Endothelial cell of umbilical vein (primary cell): ENCODE measurements around the gene NBPF4. TPM values are rescaled to one million over a fixed set of nuclear protein-coding genes. Genes with fewer than 3 reads are reported as not detected.
"Not testable (repeated sequence)": the region's sequence is repeated elsewhere in the genome, so short reads cannot be mapped to it uniquely, and the experiment has no call there.

Experiments used
- BruUV-seq: library from RNA; stranded (reverse); fragments of 400-500 nt; replicated peaks from 2 replicates; lab custom pipeline; 2021; lab: Mats Ljungman, UMichigan
- CTCF ChIA-PET: fragments of 300-600, 350-600 bp; sonication (Branson Sonifier 250); formaldehyde crosslinking; loops from one replicate; lab custom pipeline; 2021; ENCODE audit warnings: antibody characterized with exemption, inconsistent platforms; lab: Charles Lee
- POLR2A ChIA-PET: fragments of 300-600, 350-600 bp; sonication (Branson Sonifier 250); formaldehyde crosslinking; loops from one replicate; lab custom pipeline; 2021; ENCODE audit warnings: antibody characterized with exemption, inconsistent platforms; lab: Charles Lee
- DNase-seq: peaks from one replicate; pipeline ENCODE4 v3.0.0-alpha.2; 2011; ENCODE audit warnings: low read depth, low spot score
- FAIRE-seq: peaks from 2 replicates; lab custom pipeline; 2011; peaks lifted over from hg19 to GRCh38; lab: Jason Lieb, UNC
- H2AFZ ChIP-seq: 2 replicates; pipeline ENCODE4 v1.6.0; 2012; ENCODE audit warnings: low read depth, low read length, control low read depth, inconsistent platforms
- H3K27ac ChIP-seq: 2 replicates; pipeline ENCODE4 v1.5.1; 2011; ENCODE audit warnings: low read depth, mild to moderate bottlenecking, control low read depth, low read length, moderate library complexity; ENCODE audit not compliant: insufficient read depth
- H3K27me3 ChIP-seq, 2 experiments: 2 replicates each; pipeline versions ENCODE4 v1.6.0 to v1.6.1; 2011; ENCODE audit warnings: low read length in 2 of 2, mixed read lengths in 1 of 2; ENCODE audit not compliant: control insufficient read depth in 2 of 2, insufficient read depth in 2 of 2
- H3K36me3 ChIP-seq, 2 experiments: 2 replicates in 1 of 2; 3 replicates in 1 of 2; pipeline ENCODE4 v1.5.1; 2011; ENCODE audit warnings: low read length in 2 of 2, mild to moderate bottlenecking in 1 of 2, moderate library complexity in 1 of 2; ENCODE audit not compliant: control insufficient read depth in 2 of 2, insufficient read depth in 2 of 2; ENCODE audit errors: extremely low read depth in 1 of 2
- H3K4me1 ChIP-seq: 3 replicates; pipeline ENCODE4 v1.5.1; 2011; ENCODE audit warnings: mild to moderate bottlenecking, low read length; ENCODE audit not compliant: control insufficient read depth, insufficient read depth; ENCODE audit errors: extremely low read depth
- H3K4me2 ChIP-seq: 2 replicates; pipeline ENCODE4 v1.6.1; 2011; ENCODE audit warnings: low read length, control low read depth, mixed read lengths; ENCODE audit not compliant: insufficient read depth
- H3K4me3 ChIP-seq, 3 experiments: fragments of 200-600 bp in 1 of 3; sonication (generic), shearing (Covaris generic) in 1 of 3; replicated peaks in 1 of 3; 2 replicates each; pipeline ENCODE4 v1.5.1; 2011 to 2016; ENCODE audit warnings: control low read depth in 3 of 3, low read length in 3 of 3, mild to moderate bottlenecking in 2 of 3, inconsistent platforms in 1 of 3, low read depth in 1 of 3, moderate library complexity in 1 of 3; ENCODE audit not compliant: insufficient read depth in 1 of 3
- H3K79me2 ChIP-seq: 2 replicates; pipeline ENCODE4 v1.6.0; 2012; ENCODE audit warnings: low read length, inconsistent platforms; ENCODE audit not compliant: control insufficient read depth, insufficient read depth
- H3K9ac ChIP-seq: replicated peaks from 2 replicates; pipeline ENCODE3; 2011; ENCODE audit warnings: low read length, control low read depth; ENCODE audit not compliant: insufficient read depth; ENCODE audit errors: extremely low read depth
- H3K9me1 ChIP-seq: replicated peaks from 3 replicates; pipeline ENCODE4 v1.6.0; 2011; ENCODE audit warnings: mild to moderate bottlenecking, low read length; ENCODE audit not compliant: control insufficient read depth, insufficient read depth; ENCODE audit errors: extremely low read depth
- H3K9me3 ChIP-seq: replicated peaks from 2 replicates; pipeline ENCODE4 v1.5.1; 2012; ENCODE audit warnings: low read length, inconsistent platforms; ENCODE audit not compliant: control insufficient read depth, insufficient read depth
- H4K20me1 ChIP-seq: replicated peaks from 2 replicates; pipeline ENCODE3; 2011; ENCODE audit warnings: mild to moderate bottlenecking, low read length; ENCODE audit not compliant: control insufficient read depth, insufficient read depth; ENCODE audit errors: extremely low read depth
- CTCF ChIP-seq, 2 donors: IDR thresholded peaks; 1 replicate in 1 of 2; 2 replicates in 1 of 2; pipeline ENCODE4 v1.5.1; 2011; ENCODE audit warnings: low read length in 2 of 2, mild to moderate bottlenecking in 2 of 2, moderate library complexity in 2 of 2, control low read depth in 1 of 2, inconsistent platforms in 1 of 2, low read depth in 1 of 2; ENCODE audit not compliant: insufficient read depth in 1 of 2; ENCODE audit errors: extremely low read depth in 1 of 2
- EZH2 ChIP-seq: IDR thresholded peaks from 2 replicates; pipeline ENCODE4 v1.6.1; 2012; ENCODE audit warnings: borderline replicate concordance, low read depth, mild to moderate bottlenecking, moderate library complexity, low read length, inconsistent platforms; ENCODE audit not compliant: severe bottlenecking
- FOS ChIP-seq: IDR thresholded peaks from 2 replicates; pipeline ENCODE4 v1.6.1; 2011; ENCODE audit warnings: mild to moderate bottlenecking, low read length, moderate library complexity, borderline replicate concordance; ENCODE audit not compliant: insufficient read depth
- GATA2 ChIP-seq: IDR thresholded peaks from 2 replicates; pipeline ENCODE4 v1.7.0; 2011; ENCODE audit warnings: low read depth, mild to moderate bottlenecking, moderate library complexity, mixed read lengths, low read length; ENCODE audit not compliant: insufficient read length, insufficient read depth
- JUN ChIP-seq: IDR thresholded peaks from 2 replicates; pipeline ENCODE4 v1.6.1; 2011; ENCODE audit warnings: borderline replicate concordance, low read depth; ENCODE audit not compliant: insufficient read length, insufficient read depth
- MAX ChIP-seq: IDR thresholded peaks from 2 replicates; pipeline ENCODE4 v1.6.1; 2011; ENCODE audit not compliant: insufficient read depth, insufficient read length
- MYC ChIP-seq: IDR thresholded peaks from one replicate; pipeline ENCODE4 v1.6.1; 2011; ENCODE audit warnings: mild to moderate bottlenecking, low read depth, low read length
- POLR2A ChIP-seq: IDR thresholded peaks from 2 replicates; pipeline ENCODE4 v1.6.1; 2012; ENCODE audit warnings: low read depth, mild to moderate bottlenecking, control low read depth, low read length
- POLR2AphosphoS5 ChIP-seq: IDR thresholded peaks from 2 replicates; pipeline ENCODE4 v1.6.1; 2012; ENCODE audit warnings: low read depth, mild to moderate bottlenecking, control low read depth, low read length, moderate library complexity; ENCODE audit not compliant: insufficient read depth
- dilution Hi-C: fragments of 300-500 bp; cut with MboI; formaldehyde crosslinking; loops from one replicate; pipeline ENCODE4 v1.15.0; 2019; ENCODE audit warnings: low sequenced_read_pairs; ENCODE audit not compliant: extremely low pct_ligation_motif_present
- intact Hi-C: fragments of 100-400 bp; cut with micrococcal nuclease; formaldehyde crosslinking; loops from one replicate; pipeline ENCODE4 v1.10.0; 2022
- polyA plus RNA-seq, 4 experiments: library from polyadenylated mRNA; depleted of rRNA in 3 of 4; stranded (reverse) in 3 of 4; unstranded in 1 of 4; fragments of >200 nt; gene quantifications; 2 replicates each; pipeline versions ENCODE4 v1.2.1 to v1.2.3, GENCODE V29; 2011 to 2012; ENCODE audit warnings: missing spikeins in 1 of 4
- total RNA-seq: library from RNA; stranded (reverse); gene quantifications from 2 replicates; pipeline ENCODE4 v1.2.3, GENCODE V29; 2021

NBPF4 gene
- total and polyA plus RNA-seq, 2 donors (not counting 3 experiments of a cell fraction or from before 2014, with no cell fraction given): not detected

GRCh38 chr1:108208724-108209446 is 35.0 kb downstream of the NBPF4 start:
- FAIRE-seq: no peak
- no peak overlapping the region for H3K4me2 ChIP-seq
- dilution Hi-C loops (no loop called here), intact Hi-C loops (no loop called here)
- no peaks in the 10 kb centered on the region for H3K9me3 ChIP-seq
- DNase-seq: no peak
- H2AFZ ChIP-seq: no peak overlapping the region
- H3K9me1 ChIP-seq: no peaks in the 10 kb centered on the region
- no peak overlapping the region for H3K27ac ChIP-seq
- no peak for TF ChIP-seq MAX
- TF ChIP-seq FOS: no peak
- no peak for TF ChIP-seq EZH2
- no peak for TF ChIP-seq CTCF (IDR thresholded peaks at IDR 0.05; ENCODE audit: extremely low read depth in 1 of 2, insufficient read depth in 1 of 2, low read depth in 1 of 2, low read length in 2 of 2)
- no peak for TF ChIP-seq GATA2
- no peak for TF ChIP-seq POLR2A
- TF ChIP-seq JUN: no peak
- no peak for TF ChIP-seq POLR2AphosphoS5
- TF ChIP-seq MYC: no peak
- peaks cover 3% of the 10 kb centered on the region for H3K4me1 ChIP-seq
- no peak overlapping the region for H3K4me3 ChIP-seq
- H3K27me3 ChIP-seq: peaks cover 6 to 20% of the 10 kb centered on the region in 2 experiments
- H3K79me2 ChIP-seq: no peaks in the 10 kb centered on the region
- H3K9ac ChIP-seq: no peak overlapping the region
- no TSS peak for BruUV-seq
- no peaks in the 10 kb centered on the region for H3K36me3 ChIP-seq
- H4K20me1 ChIP-seq: no peaks in the 10 kb centered on the region
- POLR2A ChIA-PET: no interaction called here
- CTCF ChIA-PET: interaction anchor here (1.0 kb wide), 1 partner anchor 8 kb away, joined by 3 read pairs; no protein-coding TSS in a partner anchor

- BruUV-seq, intact Hi-C loops, POLR2A ChIA-PET: not testable (repeated sequence)
Measured at GRCh38 chr1:108203582-108203981, 40.3 kb downstream of the NBPF4 start.

More at GRCh38 chr1:108203582-108203981, 40.3 kb downstream of the NBPF4 start:
- H3K27ac ChIP-seq, FAIRE-seq, H3K9ac ChIP-seq, H2AFZ ChIP-seq, H3K27me3 ChIP-seq, DNase-seq, H3K36me3 ChIP-seq, H3K4me1 ChIP-seq, H3K9me3 ChIP-seq, CTCF ChIA-PET, H3K9me1 ChIP-seq, H3K4me2 ChIP-seq, dilution Hi-C loops, H3K4me3 ChIP-seq, H4K20me1 ChIP-seq: not testable (repeated sequence)
- peaks cover 13% of the 10 kb centered on the region for H3K79me2 ChIP-seq
